ENCODE measurements around the gene FGFR3. TPM values are rescaled to one million over a fixed set of nuclear protein-coding genes. Genes with fewer than 3 reads are reported as not detected.

Gene FGFR3
- total RNA-seq, 4 donors from 2014 or later: 1.2 to 2.0 (median 1.6) TPM

- 93% methylated on average over 7 of the region's 7 CpGs for WGBS
Observed at GRCh38 chr4:1836650-1837049, 43.6 kb downstream of the FGFR3 start.

GRCh38 chr4:1837069-1837468 is 44.0 kb downstream of the FGFR3 start:
- Histone ChIP-seq H3K4me3 (no peak overlapping the region), H3K4me1 (peaks cover 0 to 8% (median 4%) of the 10 kb centered on the region in 4 donors), H3K36me3 (peaks cover 77 to 98% (median 95%) of the 10 kb centered on the region in 4 donors), H3K27me3 (no peaks in the 10 kb centered on the region), H3K27ac (replicated peaks in 1 of 4) (no peak overlapping the region), H3K9me3 (no peaks in the 10 kb centered on the region)
- intact Hi-C loops (cut with DNase I): no loop called here
- TF ChIP-seq CTCF (IDR thresholded peaks at IDR 0.05) (no peak), POLR2A (IDR thresholded peaks at IDR 0.05; ENCODE audit: low read depth) (no peak), POLR2AphosphoS5 (IDR thresholded peaks at IDR 0.05) (no peak), EP300 (IDR thresholded peaks at IDR 0.05) (no peak)
- DNase-seq (ENCODE audit: extremely low spot score): no peak
- 92% methylated on average over 10 of the region's 10 CpGs for WGBS

More at GRCh38 chr4:1836650-1837049, 43.6 kb downstream of the FGFR3 start:
- Histone ChIP-seq H3K36me3 (peaks cover 81 to 99% (median 98%) of the 10 kb centered on the region in 4 donors), H3K9me3 (no peaks in the 10 kb centered on the region), H3K4me1 (peaks cover 0 to 3% (median 0%) of the 10 kb centered on the region in 4 donors), H3K27ac (replicated peaks in 1 of 4) (no peak overlapping the region), H3K27me3 (no peaks in the 10 kb centered on the region), H3K4me3 (no peak overlapping the region)
- TF ChIP-seq CTCF (IDR thresholded peaks at IDR 0.05): no peak
- no peak for TF ChIP-seq EP300 (IDR thresholded peaks at IDR 0.05)
- no peak for TF ChIP-seq POLR2AphosphoS5 (IDR thresholded peaks at IDR 0.05)
- TF ChIP-seq POLR2A (IDR thresholded peaks at IDR 0.05; ENCODE audit: low read depth): no peak
- no peak for DNase-seq (ENCODE audit: extremely low spot score)
- intact Hi-C loops (cut with DNase I): no loop called here

DNA sequence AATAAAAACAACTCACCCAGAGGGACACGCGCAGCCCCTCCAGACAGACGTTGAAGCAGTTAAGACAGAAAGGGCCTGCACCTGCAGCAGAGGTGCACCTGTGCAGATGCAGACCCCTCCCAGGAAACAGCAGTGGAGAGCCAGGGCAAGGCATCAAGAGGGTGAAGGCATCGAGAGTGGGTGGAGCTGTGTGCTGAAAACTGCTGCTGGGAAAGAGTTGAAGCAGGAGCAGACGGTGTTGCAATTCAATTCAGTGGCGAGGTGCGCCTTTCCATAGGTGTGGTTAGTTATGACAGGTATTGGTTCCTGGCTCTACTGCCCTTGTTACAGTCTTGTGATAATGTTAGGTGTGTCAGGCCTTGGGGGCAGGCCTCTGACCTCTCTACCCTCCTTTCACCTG is 46.2 kb downstream of the FGFR3 start:
- Histone ChIP-seq H3K36me3 (peaks cover 59 to 91% (median 89%) of the 10 kb centered on the region in 4 donors), H3K4me3 (no peak overlapping the region), H3K27ac (replicated peaks in 1 of 4) (no peak overlapping the region), H3K4me1 (peaks cover 9 to 29% (median 22%) of the 10 kb centered on the region in 4 donors), H3K9me3 (no peaks in the 10 kb centered on the region), H3K27me3 (no peaks in the 10 kb centered on the region)
- WGBS: 87% methylated on average over 7 of the region's 7 CpGs
- intact Hi-C loops (cut with DNase I): no loop called here
- TF ChIP-seq CTCF (IDR thresholded peaks at IDR 0.05) (no peak), EP300 (IDR thresholded peaks at IDR 0.05) (no peak), POLR2A (IDR thresholded peaks at IDR 0.05; ENCODE audit: low read depth) (no peak), POLR2AphosphoS5 (IDR thresholded peaks at IDR 0.05) (no peak)
- DNase-seq (ENCODE audit: extremely low spot score): no peak

GRCh38 chr4:1841201-1841886 is 48.3 kb downstream of the FGFR3 start:
- H3K27ac ChIP-seq (replicated peaks in 1 of 4): peak overlapping the region in 1 of 4 donors; percentile 37
- intact Hi-C loops (cut with DNase I): no loop called here
- 87% methylated on average over 30 of the region's 31 CpGs for WGBS

More at GRCh38 chr4:1841201-1841886, 48.3 kb downstream of the FGFR3 start:
- no peak for DNase-seq (ENCODE audit: extremely low spot score)
- Histone ChIP-seq H3K36me3 (peaks cover 40 to 89% (median 86%) of the 10 kb centered on the region in 4 donors), H3K9me3 (no peaks in the 10 kb centered on the region), H3K4me1 (peaks cover 9 to 31% (median 24%) of the 10 kb centered on the region in 4 donors), H3K27me3 (no peaks in the 10 kb centered on the region), H3K4me3 (no peak overlapping the region)
- TF ChIP-seq POLR2AphosphoS5 (IDR thresholded peaks at IDR 0.05) (no peak), CTCF (IDR thresholded peaks at IDR 0.05) (no peak), POLR2A (IDR thresholded peaks at IDR 0.05; ENCODE audit: low read depth) (no peak), EP300 (IDR thresholded peaks at IDR 0.05) (no peak)

Measured in esophagus muscularis mucosa (tissue), 4 donors.